Panc1 (cell line): ENCODE measurements around the gene AGTR1. TPM values are rescaled to one million over a fixed set of nuclear protein-coding genes. Genes with fewer than 3 reads are reported as not detected.
"Not testable (repeated sequence)": the region's sequence is repeated elsewhere in the genome, so short reads cannot be mapped to it uniquely, and the experiment has no call there.

Experiments
- ATAC-seq: fragments of 200-7000 bp; cut with Tn5 transposase; 2 replicates; pipeline ENCODE4 v1.9.1; 2020; ENCODE audit warnings: mild to moderate bottlenecking, moderate library complexity
- BruUV-seq: library from RNA; stranded (reverse); fragments of 400-500 nt; replicated peaks from 2 replicates; lab custom pipeline; 2021; lab: Mats Ljungman, UMichigan
- CTCF ChIA-PET: fragments of 300-600 bp; sonication (Branson Sonifier 250); formaldehyde crosslinking; loops from one replicate; lab custom pipeline; 2022; ENCODE audit warnings: antibody characterized with exemption; lab: Charles Lee
- POLR2A ChIA-PET: fragments of 300-600 bp; sonication (Branson Sonifier 250); formaldehyde crosslinking; loops from one replicate; lab custom pipeline; 2022; ENCODE audit warnings: antibody characterized with exemption; lab: Charles Lee
- DNase-seq: peaks from one replicate; pipeline ENCODE4 v3.0.0-alpha.2; 2010; ENCODE audit warnings: low read depth, low spot score
- H3K27ac ChIP-seq: 2 replicates; pipeline ENCODE4 v1.5.1; 2011; ENCODE audit warnings: mild to moderate bottlenecking, low read length, inconsistent platforms
- H3K27me3 ChIP-seq: fragments of 200-500 bp; sonication (Bioruptor generic); 2 replicates; pipeline ENCODE4 v1.6.0; 2014; ENCODE audit warnings: low read length, inconsistent platforms; ENCODE audit not compliant: control insufficient read depth, insufficient read depth
- H3K36me3 ChIP-seq: fragments of 200-500 bp; sonication (Bioruptor generic); 2 replicates; pipeline ENCODE4 v1.5.1; 2014; ENCODE audit warnings: inconsistent platforms, mild to moderate bottlenecking, low read length, moderate library complexity; ENCODE audit not compliant: control insufficient read depth, insufficient read depth
- H3K4me1 ChIP-seq: 2 replicates; pipeline ENCODE4 v1.5.1; 2011; ENCODE audit warnings: inconsistent platforms, mild to moderate bottlenecking, low read length, moderate library complexity; ENCODE audit not compliant: control insufficient read depth, insufficient read depth
- H3K4me3 ChIP-seq, 2 experiments: 2 replicates each; pipeline ENCODE4 v1.5.1; 2011 to 2012; ENCODE audit warnings: low read depth in 2 of 2, low read length in 2 of 2, mild to moderate bottlenecking in 2 of 2, inconsistent platforms in 1 of 2, moderate library complexity in 1 of 2
- H3K9me3 ChIP-seq: fragments of 200-500 bp; sonication (Bioruptor generic); 2 replicates; pipeline ENCODE4 v1.5.1; 2014; ENCODE audit warnings: low read depth, mild to moderate bottlenecking, inconsistent platforms, low read length, moderate library complexity; ENCODE audit not compliant: control insufficient read depth, insufficient read depth
- POLR2AphosphoS5 ChIP-seq: IDR thresholded peaks from 2 replicates; pipeline ENCODE4 v1.6.1; 2012; ENCODE audit warnings: mild to moderate bottlenecking, low read depth, low read length, moderate library complexity
- REST ChIP-seq, 2 experiments: IDR thresholded peaks; 2 replicates each; pipeline ENCODE4 v1.6.1; 2011 to 2012; ENCODE audit warnings: low read depth in 2 of 2, control low read depth in 1 of 2, low read length in 1 of 2, mild to moderate bottlenecking in 1 of 2, moderate library complexity in 1 of 2; ENCODE audit not compliant: insufficient read depth in 1 of 2
- SIN3A ChIP-seq: IDR thresholded peaks from 2 replicates; pipeline ENCODE4 v1.6.1; 2012; ENCODE audit warnings: low read depth, mild to moderate bottlenecking, low read length, moderate library complexity, borderline replicate concordance; ENCODE audit not compliant: insufficient read depth
- TCF7L2 ChIP-seq: IDR thresholded peaks from 2 replicates; pipeline ENCODE4 v1.6.1; 2011; ENCODE audit warnings: mild to moderate bottlenecking, low read depth, low read length, inconsistent platforms
- in situ Hi-C: cut with HindIII; loops from 2 replicates; pipeline ENCODE4 v1.10.0; 2016; ENCODE audit warnings: low sequenced_read_pairs, low pct_unique_long_range_greater_than_20kb
- intact Hi-C: fragments of 100-400 bp; cut with micrococcal nuclease; formaldehyde crosslinking; loops from one replicate; pipeline ENCODE4 v1.10.0; 2022; ENCODE audit not compliant: unreplicated experiment
- total RNA-seq: library from RNA; stranded (reverse); gene quantifications from one replicate; pipeline ENCODE4 v1.2.1, GENCODE V29; 2021; ENCODE audit not compliant: unreplicated experiment
- TF ChIP-seq, protein P1 (sequence below): fragments of 450-650 bp; IDR thresholded peaks from 2 replicates; pipeline ENCODE4 v1.5.1; 2017; ENCODE audit warnings: mild to moderate bottlenecking

Gene AGTR1
- total RNA-seq, 1 experiment from 2014 or later, result 0.28 TPM

GRCh38 chr3:148773805-148774204 lies 76.1 kb downstream of the AGTR1 start:
- no TSS peak for BruUV-seq
- Histone ChIP-seq H3K9me3 (no peaks in the 10 kb centered on the region), H3K4me3 (no peak overlapping the region), H3K36me3 (no peaks in the 10 kb centered on the region), H3K27ac (no peak overlapping the region), H3K27me3 (no peaks in the 10 kb centered on the region), H3K4me1 (no peaks in the 10 kb centered on the region)
- ATAC-seq (no peak), DNase-seq (no peak)
- in situ Hi-C loops (no loop called here), intact Hi-C loops (no loop called here)
- POLR2A ChIA-PET, result no interaction called here
- CTCF ChIA-PET, result no interaction called here
- no peak for TF ChIP-seq TCF7L2
- no peak for TF ChIP-seq POLR2AphosphoS5
- no peak for TF ChIP-seq SIN3A
- no peak for TF ChIP-seq REST (IDR thresholded peaks at IDR 0.05; ENCODE audit: insufficient read depth in 1 of 2, low read depth in 2 of 2, low read length in 1 of 2)
- TF ChIP-seq, protein P1, sequence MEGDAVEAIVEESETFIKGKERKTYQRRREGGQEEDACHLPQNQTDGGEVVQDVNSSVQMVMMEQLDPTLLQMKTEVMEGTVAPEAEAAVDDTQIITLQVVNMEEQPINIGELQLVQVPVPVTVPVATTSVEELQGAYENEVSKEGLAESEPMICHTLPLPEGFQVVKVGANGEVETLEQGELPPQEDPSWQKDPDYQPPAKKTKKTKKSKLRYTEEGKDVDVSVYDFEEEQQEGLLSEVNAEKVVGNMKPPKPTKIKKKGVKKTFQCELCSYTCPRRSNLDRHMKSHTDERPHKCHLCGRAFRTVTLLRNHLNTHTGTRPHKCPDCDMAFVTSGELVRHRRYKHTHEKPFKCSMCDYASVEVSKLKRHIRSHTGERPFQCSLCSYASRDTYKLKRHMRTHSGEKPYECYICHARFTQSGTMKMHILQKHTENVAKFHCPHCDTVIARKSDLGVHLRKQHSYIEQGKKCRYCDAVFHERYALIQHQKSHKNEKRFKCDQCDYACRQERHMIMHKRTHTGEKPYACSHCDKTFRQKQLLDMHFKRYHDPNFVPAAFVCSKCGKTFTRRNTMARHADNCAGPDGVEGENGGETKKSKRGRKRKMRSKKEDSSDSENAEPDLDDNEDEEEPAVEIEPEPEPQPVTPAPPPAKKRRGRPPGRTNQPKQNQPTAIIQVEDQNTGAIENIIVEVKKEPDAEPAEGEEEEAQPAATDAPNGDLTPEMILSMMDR, result no peak

DNA sequence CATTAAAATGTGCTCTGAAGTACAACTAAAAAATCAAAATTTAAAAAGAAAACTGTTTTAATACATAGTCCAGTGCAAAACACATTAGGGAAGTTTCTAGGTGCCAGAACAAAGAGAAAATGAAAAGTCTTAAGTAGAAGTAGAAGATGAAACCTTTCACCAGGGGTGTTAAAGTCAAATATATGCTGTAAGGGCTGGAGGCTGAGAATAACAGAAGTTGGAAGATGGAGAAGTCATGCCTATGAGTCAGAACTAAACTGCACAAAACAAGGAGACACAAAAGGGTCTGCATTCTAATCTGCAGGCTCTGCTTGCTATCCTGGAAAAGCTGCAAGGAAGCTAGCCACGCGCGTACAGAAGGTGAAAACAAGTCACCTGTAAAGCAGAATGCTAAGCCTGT lies 81.2 kb downstream of the AGTR1 start:
- CTCF ChIA-PET, result no interaction called here
- TF ChIP-seq SIN3A, result no peak
- TF ChIP-seq POLR2AphosphoS5, result no peak
- no peak for TF ChIP-seq TCF7L2
- TF ChIP-seq, protein P1, result no peak
- no peak for TF ChIP-seq REST (IDR thresholded peaks at IDR 0.05; ENCODE audit: insufficient read depth in 1 of 2, low read depth in 2 of 2, low read length in 1 of 2)
- ATAC-seq (no peak), DNase-seq (no peak)
- Histone ChIP-seq H3K27ac (no peak overlapping the region), H3K9me3 (no peaks in the 10 kb centered on the region), H3K4me3 (no peak overlapping the region), H3K4me1 (no peaks in the 10 kb centered on the region), H3K36me3 (no peaks in the 10 kb centered on the region), H3K27me3 (no peaks in the 10 kb centered on the region)
- no TSS peak for BruUV-seq
- intact Hi-C loops (no loop called here), in situ Hi-C loops (no loop called here)
- POLR2A ChIA-PET, result no interaction called here

GRCh38 chr3:148785026-148785425 lies 87.3 kb downstream of the AGTR1 start:
- POLR2A ChIA-PET, ATAC-seq, H3K9me3 ChIP-seq, H3K27ac ChIP-seq, H3K36me3 ChIP-seq, DNase-seq, BruUV-seq, CTCF ChIA-PET, H3K4me1 ChIP-seq, H3K27me3 ChIP-seq, in situ Hi-C loops, H3K4me3 ChIP-seq, intact Hi-C loops: not testable (repeated sequence)

GRCh38 chr3:148786159-148786558 lies 88.5 kb downstream of the AGTR1 start:
- POLR2A ChIA-PET, H3K4me1 ChIP-seq, H3K27ac ChIP-seq, CTCF ChIA-PET, ATAC-seq, H3K9me3 ChIP-seq, DNase-seq, H3K36me3 ChIP-seq, H3K4me3 ChIP-seq, H3K27me3 ChIP-seq, in situ Hi-C loops, intact Hi-C loops, BruUV-seq: not testable (repeated sequence)
